ENCODE results near the gene SUMF2.
A peak's percentile ranks its signal among the peaks of the same experiment; 100 is the strongest.
"Not testable (repeated sequence)": the region's sequence is repeated elsewhere in the genome, so short reads cannot be mapped to it uniquely, and the experiment has no call there.

The SUMF2 gene

GRCh38 chr7:56063500-56063881 lies 595 bp upstream of the SUMF2 start:
- DNase-seq = no peak

DNA sequence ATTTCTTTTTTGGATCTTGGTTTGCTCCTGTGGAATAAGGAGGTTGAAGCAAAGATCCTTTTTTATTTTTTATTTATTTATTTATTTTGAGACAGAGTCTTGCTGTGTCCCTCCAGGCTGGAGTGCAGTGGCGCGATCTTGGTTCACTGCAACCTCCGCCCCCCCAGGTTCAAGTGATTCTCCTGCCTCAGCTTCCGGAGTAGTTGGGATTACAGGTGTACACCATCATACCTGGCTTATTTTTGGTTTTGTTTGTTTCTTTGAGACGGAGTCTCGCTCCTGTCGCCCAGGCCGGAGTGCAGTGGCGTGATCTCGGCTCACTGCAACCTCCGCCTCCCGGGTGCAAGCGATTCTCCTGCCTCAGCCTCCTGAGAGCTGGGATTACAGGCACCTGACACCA lies 2.3 kb downstream of the SUMF2 start:
- not testable (repeated sequence) for DNase-seq

GRCh38 chr7:56074371-56074791 lies 10.3 kb downstream of the SUMF2 start:
- DNase-seq = peak; percentile 53

DNA sequence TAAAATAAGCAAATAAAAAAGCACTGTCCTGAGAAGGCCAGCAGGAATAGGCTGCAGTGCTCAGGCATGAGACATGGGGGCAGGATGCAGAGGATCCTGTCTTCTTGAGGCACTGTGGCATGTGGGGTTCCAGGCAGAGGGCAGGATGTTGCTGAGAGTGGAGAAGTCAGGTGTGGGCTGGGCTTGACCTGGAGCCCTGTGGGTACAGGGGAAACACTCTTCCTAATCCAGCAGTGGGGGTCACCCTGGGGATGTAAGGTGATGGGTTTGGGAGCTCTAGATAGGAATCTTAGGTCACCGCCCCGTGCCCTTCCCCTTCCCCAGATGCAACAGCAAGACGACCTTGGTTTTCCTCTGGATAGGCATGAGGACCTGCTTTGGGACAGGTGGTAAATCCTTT lies 13.6 kb downstream of the SUMF2 start:
- DNase-seq = no peak

GRCh38 chr7:56078196-56078595 lies 14.1 kb downstream of the SUMF2 start:
- DNase-seq = no peak

GRCh38 chr7:56079450-56080185 lies 15.5 kb downstream of the SUMF2 start:
- no peak for DNase-seq

DNA sequence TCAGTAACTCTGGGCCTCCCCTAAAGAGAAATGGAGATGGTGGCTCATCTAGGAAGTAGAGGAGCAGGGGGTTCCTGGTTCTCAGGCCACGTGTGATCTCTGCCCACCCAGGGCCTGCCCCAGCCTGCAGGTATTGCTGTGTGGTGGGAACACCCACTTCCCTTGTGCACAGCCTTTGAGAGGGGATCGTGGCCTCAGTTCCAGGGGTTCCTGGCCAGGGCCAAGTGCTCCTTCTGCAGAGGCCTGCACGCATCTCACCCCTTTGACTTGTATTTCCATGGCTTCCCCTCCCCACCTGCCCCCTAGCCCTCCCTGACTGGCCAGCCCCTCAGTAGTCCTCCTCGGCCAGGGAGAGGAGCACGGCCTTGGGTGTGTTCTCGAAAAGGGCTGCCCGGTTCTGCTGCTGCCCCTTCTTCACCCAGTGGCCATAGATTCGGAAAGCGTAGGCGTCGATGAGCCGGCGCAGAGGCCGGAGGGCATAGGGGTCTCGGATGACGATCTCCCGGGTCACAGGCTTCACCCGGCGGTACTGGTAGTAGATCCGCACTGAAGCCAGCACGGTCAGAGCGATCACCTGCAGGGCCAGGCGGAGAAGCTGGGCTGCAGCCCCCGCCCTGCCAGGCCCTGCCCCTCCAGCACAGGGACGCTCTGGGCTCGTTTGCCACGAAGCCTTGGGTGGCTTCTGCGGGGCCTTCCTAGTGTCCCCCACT lies 16.8 kb downstream of the SUMF2 start:
- DNase-seq = not testable (repeated sequence)

DNA sequence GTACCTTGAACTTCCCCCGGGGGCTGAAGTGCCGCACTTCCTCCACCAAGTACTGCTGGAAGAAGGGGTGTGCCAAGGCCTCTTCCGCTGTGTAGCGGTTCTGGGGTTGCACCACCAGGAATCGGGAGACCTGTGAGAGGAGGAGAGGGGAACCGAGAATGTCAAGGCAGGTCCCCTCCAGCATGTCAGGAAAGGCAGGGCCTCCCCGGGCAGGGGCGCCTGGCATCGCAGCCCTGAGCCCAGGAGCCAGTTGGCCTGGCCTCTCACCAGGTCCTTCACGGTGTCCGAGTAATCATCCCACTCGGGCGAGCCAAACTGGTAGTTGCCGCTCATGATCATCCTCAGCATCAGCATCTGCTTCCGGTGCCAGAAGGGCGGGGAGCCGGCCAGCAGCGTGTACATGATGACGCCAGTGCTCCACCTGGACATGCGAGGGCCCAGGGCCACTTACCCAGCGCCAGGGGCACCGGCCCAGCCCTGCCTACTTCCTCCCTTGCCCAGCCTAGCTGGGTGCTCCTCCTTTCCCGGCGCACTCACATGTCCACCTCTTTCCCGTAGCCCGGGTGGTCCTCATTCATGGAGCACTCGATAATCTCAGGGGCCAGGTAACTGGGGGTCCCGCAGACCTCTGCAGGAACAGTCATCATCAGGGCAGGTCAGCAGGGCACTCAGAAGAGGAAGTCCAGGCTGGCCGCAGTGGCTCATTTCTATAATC lies 17.7 kb downstream of the SUMF2 start:
- no peak for DNase-seq

DNA sequence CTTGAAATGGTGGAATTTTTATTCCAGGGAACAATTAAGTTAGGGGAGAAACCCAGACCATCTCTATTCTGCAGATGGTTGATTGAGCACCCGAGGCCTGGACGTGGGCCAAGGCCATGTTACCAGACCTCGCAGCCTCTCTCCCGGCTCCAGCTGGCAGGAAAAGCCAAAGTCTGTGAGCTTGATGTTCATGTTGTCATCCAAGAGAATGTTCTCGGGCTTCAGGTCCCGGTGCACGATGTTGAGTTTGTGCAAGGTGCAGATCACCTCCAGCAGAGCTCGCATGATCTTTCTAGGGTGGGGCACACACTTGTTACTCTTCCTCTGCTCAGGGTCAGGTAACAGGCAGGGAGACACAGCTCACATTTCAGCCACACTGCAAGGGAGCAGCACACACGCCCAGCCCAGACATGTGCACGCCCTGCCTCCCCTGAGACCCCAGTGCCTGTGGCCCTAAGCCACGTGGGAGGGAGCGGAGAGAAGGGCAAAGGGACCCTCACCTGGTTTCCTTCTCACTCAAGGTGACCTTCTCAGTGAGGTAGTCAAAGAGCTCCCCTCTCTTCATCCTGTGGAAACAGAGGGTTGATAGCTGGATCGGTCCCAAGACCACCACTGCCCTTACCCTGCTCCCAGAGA lies 19.2 kb downstream of the SUMF2 start:
- DNase-seq = no peak

DNA sequence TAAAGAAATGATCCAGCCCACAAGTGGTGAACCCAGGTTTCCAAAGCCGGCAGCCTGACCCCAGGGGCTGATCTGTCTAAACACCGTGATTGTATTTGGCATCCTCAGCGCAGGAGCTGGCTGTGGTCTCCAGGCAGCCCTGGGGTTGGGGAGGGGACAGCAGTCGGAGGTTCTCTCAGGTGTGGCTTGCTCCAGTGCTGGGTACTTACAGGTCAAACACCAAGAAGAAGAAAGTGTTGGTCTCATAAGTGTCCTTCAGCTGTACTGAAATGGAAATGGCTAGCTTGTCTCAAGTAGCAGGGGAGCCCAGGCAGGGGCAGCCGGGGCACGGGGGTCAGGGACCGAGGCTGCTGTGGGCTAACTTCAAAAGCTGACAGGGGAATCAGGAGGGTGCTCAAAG lies 22.7 kb downstream of the SUMF2 start:
- no peak for DNase-seq

DNA sequence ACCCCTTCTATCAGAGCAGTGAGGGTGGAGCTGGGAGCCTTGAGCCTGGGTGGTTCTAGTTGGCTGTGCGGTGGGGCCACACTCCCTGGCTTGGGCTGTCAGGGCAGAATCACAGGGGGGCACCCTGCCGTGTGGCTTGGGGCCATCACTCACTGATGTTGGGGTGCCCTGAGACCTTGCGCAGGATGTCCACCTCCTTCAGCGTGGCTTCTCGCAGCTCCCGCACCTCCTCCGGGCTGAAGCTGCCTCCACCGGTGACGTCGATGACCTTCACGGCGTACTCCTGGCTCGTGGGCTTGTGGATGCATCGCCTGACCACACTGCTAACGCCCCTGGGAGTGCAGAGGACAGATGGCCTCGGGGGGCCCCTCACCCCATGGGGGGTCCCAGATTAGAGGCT lies 23.4 kb downstream of the SUMF2 start:
- no peak for DNase-seq

DNA sequence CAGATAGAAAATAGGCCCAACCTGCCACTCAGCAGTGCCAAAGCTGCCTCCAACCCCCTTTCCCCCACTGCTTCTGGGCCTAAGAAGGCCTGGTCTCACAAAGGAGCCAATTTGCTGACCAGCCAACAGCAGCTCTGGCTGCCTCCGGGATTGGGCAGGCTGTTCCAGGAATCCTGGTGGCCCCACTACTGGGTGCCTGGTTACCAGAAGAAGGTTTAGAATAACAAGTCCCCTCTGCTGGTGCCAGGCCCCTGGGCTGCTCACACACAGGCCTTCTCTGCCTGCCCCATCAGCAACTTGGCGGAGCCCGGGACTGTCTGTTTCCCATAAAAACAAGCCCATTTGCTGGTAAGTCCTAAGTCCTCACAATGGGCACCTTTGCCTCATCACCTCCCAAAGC lies 27.5 kb downstream of the SUMF2 start:
- DNase-seq = no peak

- DNase-seq = not testable (repeated sequence)
Observed at GRCh38 chr7:56092388-56092787, 28.3 kb downstream of the SUMF2 start.

- no peak for DNase-seq
Observed at GRCh38 chr7:56092789-56093531, 28.9 kb downstream of the SUMF2 start, which contains the start of gene PHKG1. Gene PHKG1 (minus strand): TSS chr7:56092952. CDS start chr7:56088941, 4,011 bp downstream.

- DNase-seq = no peak
Observed at GRCh38 chr7:56097700-56098099, 33.6 kb downstream of the SUMF2 start.

GRCh38 chr7:56098187-56099008 lies 34.3 kb downstream of the SUMF2 start:
- not testable (repeated sequence) for DNase-seq

- no peak for DNase-seq
Observed at GRCh38 chr7:56099653-56100052, 35.6 kb downstream of the SUMF2 start.

DNA sequence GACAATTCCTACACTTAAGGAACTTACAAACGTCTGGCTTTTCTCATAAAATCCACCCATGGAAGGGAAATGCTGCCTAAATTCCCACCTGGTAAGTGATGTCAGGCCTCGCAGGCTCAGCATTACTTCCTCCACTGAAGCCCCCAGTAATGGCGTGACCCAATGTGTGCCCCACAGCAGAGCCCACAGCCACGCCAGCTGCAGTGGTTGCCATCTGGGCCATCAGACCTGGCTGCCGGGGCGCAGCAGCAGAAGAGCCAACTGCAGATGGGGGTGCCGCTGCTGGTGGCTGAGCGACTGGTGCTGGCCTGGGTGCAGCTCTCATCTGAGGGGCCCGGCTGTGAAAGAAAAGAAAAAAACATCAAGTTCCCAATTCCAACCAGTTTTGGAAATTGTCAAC lies 40.1 kb downstream of the SUMF2 start:
- not testable (repeated sequence) for DNase-seq

DNA sequence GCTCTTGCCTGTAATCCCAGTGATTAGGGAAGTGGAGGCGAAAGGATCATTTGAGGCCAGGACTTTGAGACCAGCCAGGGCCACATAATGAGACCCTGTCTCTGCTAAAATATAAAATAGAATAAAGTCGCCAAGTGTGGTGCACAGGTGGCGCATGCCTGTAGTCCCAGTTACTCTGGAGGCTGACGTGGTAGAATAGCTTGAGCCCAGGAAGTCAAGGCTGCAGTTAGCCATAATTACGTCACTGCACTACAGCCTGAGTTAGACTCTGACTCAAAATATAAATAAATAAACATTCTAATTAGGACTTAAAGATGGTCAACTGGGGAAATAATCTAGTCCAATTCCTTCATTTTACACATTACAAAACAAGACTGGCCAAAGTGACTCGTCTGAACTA lies 41.4 kb downstream of the SUMF2 start:
- no peak for DNase-seq

- peak; percentile 85 for DNase-seq
Observed at GRCh38 chr7:56106108-56107073, 42.3 kb downstream of the SUMF2 start, which contains the start of gene CHCHD2. Gene CHCHD2 (minus strand): TSS chr7:56106476. CDS start chr7:56106413, 63 bp downstream.

Measured in activated T-cell treated with anti-CD3 and anti-CD28 coated beads for 4 hours (primary cell).